AG10803 (cell line): ENCODE results near the gene SNCAIP.
"Not testable (repeated sequence)": the region's sequence is repeated elsewhere in the genome, so short reads cannot be mapped to it uniquely, and the experiment has no call there.

Source experiments
- DNase-seq: peaks from one replicate; pipeline ENCODE4 v3.0.0; 2010; ENCODE audit warnings: low read depth
- H3K4me3 ChIP-seq: 2 replicates; pipeline ENCODE4 v1.5.1; 2011; ENCODE audit warnings: mild to moderate bottlenecking, low read length, control low read depth
- CTCF ChIP-seq: conservative IDR thresholded peaks from 2 replicates; pipeline ENCODE4 v1.5.1; 2011; ENCODE audit warnings: mild to moderate bottlenecking, low read length, control low read depth, inconsistent platforms

Gene SNCAIP

GRCh38 chr5:122368510-122369251 is 56.6 kb downstream of the SNCAIP start:
- no peak overlapping the region for H3K4me3 ChIP-seq
- no peak for DNase-seq
- TF ChIP-seq CTCF = no peak

GRCh38 chr5:122369253-122369815 is 57.3 kb downstream of the SNCAIP start:
- H3K4me3 ChIP-seq = no peak overlapping the region
- DNase-seq = no peak
- no peak for TF ChIP-seq CTCF

- no peak for TF ChIP-seq CTCF
- DNase-seq = no peak
- no peak overlapping the region for H3K4me3 ChIP-seq
These were observed 59.6 kb downstream of the SNCAIP start for GRCh38 chr5:122371511-122372151.

GRCh38 chr5:122374110-122374509 is 62.1 kb downstream of the SNCAIP start:
- DNase-seq = no peak
- no peak for TF ChIP-seq CTCF
- no peak overlapping the region for H3K4me3 ChIP-seq

GRCh38 chr5:122375801-122376200 is 63.8 kb downstream of the SNCAIP start:
- peak; percentile 23 for DNase-seq
- TF ChIP-seq CTCF = no peak
- H3K4me3 ChIP-seq = no peak overlapping the region

- no peak overlapping the region for H3K4me3 ChIP-seq
- no peak for DNase-seq
- TF ChIP-seq CTCF = no peak
These were observed 64.2 kb downstream of the SNCAIP start for GRCh38 chr5:122376250-122376649.

GRCh38 chr5:122377026-122377425 is 65.0 kb downstream of the SNCAIP start:
- peak; percentile 38 for DNase-seq
- no peak for TF ChIP-seq CTCF

GRCh38 chr5:122382938-122383337 is 70.9 kb downstream of the SNCAIP start:
- not testable (repeated sequence) for DNase-seq, H3K4me3 ChIP-seq

More at GRCh38 chr5:122377026-122377425, 65.0 kb downstream of the SNCAIP start:
- no peak overlapping the region for H3K4me3 ChIP-seq
